HG03175 (cell line): ENCODE results near the gene WDFY4.

Experiments used
- ATAC-seq: cut with Tn5 transposase; IDR thresholded peaks from one replicate; pipeline ENCODE4 v1.9.1; 2021; ENCODE audit warnings: mild to moderate bottlenecking, moderate library complexity; ENCODE audit not compliant: unreplicated experiment

WDFY4 gene

GRCh38 chr10:48740988-48741387 lies 56.3 kb downstream of the WDFY4 start:
- no peak for ATAC-seq

DNA sequence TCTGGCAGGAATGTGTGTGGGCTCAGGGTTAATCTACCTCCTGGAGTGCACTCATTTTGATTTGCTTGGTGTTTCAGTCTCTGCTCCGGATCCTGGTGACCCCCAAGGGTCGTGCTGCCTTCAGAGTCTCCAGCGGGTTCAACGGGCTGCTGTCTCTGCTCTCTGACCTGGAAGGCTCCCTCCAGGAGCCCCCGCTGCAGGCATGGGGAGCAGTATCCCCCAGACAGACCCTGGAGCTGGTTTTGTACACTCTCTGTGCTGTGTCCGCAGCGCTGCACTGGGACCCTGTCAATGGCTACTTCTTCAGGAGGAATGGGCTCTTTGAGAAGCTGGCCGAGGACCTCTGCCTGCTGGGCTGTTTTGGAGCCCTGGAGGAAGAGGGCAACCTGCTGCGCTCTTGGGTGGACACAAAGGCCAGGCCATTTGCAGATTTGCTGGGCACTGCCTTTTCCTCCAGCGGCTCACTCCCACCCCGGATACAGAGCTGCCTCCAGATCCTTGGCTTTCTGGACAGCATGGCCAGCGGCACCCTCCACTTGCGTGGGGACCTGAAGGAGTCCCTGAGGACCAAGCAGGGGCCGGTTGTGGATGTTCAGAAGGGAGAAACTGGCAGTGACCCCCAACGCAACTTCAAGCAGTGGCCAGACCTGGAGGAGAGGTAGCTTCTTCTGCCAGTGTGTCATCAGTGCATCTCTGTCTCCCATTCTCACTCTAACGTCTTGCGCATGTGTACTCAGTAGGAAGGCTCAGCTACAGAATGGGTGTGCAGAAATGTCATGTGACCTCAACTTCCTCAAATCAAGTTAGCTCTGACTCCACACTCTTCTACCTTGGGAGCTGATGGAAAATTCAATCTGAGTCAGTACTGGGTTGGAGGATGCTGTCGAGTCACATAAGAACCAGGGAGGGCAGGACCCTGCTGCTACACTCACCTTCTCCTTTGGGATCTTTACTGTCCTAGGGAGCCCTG lies 58.5 kb downstream of the WDFY4 start:
- ATAC-seq = no peak

DNA sequence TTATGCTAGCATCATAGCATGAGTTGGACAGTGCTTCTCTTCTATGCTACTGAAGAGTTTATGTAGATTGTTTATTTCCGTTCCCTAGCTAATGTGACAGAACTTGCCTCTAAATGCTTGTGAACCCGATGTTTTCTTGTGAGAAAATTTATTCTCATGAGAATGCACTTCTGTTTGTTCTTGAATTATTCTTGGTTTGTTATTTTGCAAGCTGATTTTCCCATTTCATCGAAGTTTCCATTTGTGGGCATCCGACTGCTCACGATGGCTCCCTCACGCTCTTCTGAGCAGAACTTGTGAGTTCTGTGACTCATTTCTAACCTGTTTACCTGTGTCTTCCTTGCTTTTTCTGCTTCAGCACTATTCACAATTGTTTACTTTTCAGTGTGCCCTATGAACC lies 59.9 kb downstream of the WDFY4 start:
- peak; percentile 41 for ATAC-seq

DNA sequence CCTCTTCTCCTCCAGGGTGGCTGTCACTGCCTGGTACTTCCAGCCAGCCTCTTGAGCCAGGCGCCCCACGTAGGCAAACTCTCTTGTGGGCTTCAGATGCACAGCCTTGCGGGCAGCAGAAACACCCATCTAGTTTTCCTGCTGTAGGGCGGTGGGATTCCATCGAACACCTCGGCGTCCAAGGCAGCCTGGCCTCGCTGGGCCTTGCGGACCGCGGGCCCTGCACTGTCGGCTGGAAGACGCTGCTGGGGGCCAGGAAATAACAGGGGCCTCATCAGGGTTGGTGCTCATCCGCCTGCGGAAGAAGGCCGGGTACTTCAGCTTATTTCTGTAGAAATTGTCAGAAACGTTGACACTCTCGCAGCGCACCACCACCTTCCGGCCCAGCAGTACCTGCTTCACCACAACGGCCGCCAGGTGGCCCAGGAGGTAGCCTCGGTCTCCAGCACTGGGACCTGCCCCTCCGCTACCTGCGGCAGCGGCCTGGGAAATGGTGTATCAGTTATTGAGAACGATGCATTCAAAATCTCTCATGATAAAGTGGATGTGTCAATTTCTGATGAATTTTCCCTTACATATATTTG lies 61.1 kb downstream of the WDFY4 start:
- ATAC-seq = no peak

- no peak for ATAC-seq
These were observed 63.9 kb downstream of the WDFY4 start for GRCh38 chr10:48748573-48748972.

- no peak for ATAC-seq
These were observed 64.6 kb downstream of the WDFY4 start for GRCh38 chr10:48749254-48749787.

GRCh38 chr10:48750019-48750418 lies 65.3 kb downstream of the WDFY4 start:
- ATAC-seq = no peak

- no peak for ATAC-seq
These were observed 66.3 kb downstream of the WDFY4 start for GRCh38 chr10:48750991-48751390.

GRCh38 chr10:48751730-48752129 lies 67.1 kb downstream of the WDFY4 start:
- ATAC-seq = no peak

DNA sequence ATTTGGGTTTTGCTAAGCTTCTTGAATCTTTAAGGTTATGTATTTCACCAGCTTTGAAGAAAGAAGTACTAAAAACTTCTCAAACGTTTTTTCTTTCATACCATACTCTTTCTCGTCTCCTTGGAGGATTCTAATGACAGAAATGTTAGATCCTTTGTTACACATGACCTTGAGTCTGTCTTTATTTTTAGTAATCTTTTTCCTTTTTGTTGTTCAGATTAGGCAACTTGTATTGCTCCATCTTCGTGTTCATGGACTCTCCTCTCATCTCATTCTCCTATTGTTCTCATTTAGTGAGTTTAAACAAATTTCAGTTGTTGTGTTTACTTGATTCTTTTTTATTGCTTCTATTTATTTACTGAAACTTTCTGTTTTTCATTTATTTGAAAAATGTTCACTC lies 73.7 kb downstream of the WDFY4 start:
- no peak for ATAC-seq

- peak; percentile 91 for ATAC-seq
These were observed 74.6 kb downstream of the WDFY4 start for GRCh38 chr10:48759113-48759901.

GRCh38 chr10:48760983-48761382 lies 76.3 kb downstream of the WDFY4 start:
- no peak for ATAC-seq

DNA sequence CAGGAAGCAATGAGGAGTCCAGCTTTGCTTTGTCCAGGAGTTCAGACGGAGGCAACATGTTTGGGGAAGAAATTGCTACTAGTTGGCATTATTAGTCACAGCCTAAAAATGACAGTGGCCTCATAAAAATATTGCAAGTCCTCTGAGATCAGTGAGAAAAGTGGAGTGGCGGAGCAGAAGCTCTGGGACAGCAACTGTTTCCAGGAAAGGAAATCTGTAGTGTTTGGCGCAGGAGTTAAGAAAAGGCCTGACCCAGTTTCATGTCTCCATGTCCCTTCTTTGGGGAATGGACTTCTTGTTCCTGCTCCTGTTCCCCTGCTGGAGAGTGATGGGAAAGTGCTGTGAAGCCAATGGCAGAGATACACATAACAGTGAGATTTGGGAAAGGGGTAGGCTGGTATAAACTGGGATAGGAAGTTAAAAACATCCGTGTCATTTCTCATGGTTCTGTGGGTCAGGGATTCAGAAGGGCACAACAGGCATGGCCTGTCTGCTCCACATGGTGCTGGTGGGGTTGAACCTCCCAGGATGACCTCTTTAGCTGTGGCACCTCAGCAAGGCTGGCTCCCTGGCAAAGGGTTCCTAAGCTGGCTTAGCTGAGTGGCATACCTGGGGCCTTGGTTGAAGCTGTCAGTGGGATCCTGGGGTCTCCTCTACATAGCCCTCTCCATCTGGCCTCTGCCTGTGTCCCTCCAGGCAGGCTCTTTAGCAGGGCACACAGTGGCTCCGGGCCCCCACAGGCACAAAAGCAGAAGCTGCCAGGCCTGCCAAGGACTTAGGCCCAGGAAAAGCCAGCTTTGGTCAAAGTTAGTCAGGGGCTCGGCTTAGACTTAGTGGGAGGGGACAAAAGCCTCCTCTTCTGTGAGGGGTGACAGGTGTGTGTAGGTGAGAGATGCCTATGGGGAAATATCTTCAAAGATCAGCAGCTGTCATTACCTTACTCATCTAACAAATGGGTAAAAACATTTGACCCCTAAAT lies 77.7 kb downstream of the WDFY4 start:
- ATAC-seq = no peak

DNA sequence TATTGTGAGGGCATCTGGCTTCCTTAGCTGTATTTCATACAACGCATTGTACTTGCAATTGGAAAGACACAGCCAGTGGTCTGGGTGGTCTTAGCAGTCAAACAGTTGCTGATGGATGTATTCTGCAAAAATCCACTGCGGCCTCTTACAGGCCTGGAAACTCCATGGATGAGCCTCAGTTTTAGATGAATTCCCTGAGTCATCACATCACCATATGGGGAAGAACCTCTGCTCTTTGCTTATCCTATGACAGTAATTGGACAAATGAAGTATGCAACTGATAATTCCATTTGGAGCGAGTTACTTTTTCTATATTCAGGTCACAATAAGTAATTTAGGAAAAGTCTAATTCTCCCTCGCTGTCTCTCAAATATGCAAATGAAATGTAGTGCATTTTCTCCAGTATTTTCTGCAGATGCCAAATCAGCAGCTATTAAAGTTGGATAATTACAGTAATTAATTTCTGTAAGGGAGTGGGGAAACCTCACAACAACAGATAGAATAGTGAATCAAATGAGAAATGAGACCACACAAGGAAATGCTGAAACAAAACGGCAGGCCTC lies 78.8 kb downstream of the WDFY4 start:
- ATAC-seq = no peak

- ATAC-seq = no peak
These were observed 79.8 kb downstream of the WDFY4 start for GRCh38 chr10:48764486-48764885.

GRCh38 chr10:48765039-48765438 lies 80.4 kb downstream of the WDFY4 start:
- peak; percentile 49 for ATAC-seq

GRCh38 chr10:48765527-48765926 lies 80.9 kb downstream of the WDFY4 start:
- no peak for ATAC-seq

DNA sequence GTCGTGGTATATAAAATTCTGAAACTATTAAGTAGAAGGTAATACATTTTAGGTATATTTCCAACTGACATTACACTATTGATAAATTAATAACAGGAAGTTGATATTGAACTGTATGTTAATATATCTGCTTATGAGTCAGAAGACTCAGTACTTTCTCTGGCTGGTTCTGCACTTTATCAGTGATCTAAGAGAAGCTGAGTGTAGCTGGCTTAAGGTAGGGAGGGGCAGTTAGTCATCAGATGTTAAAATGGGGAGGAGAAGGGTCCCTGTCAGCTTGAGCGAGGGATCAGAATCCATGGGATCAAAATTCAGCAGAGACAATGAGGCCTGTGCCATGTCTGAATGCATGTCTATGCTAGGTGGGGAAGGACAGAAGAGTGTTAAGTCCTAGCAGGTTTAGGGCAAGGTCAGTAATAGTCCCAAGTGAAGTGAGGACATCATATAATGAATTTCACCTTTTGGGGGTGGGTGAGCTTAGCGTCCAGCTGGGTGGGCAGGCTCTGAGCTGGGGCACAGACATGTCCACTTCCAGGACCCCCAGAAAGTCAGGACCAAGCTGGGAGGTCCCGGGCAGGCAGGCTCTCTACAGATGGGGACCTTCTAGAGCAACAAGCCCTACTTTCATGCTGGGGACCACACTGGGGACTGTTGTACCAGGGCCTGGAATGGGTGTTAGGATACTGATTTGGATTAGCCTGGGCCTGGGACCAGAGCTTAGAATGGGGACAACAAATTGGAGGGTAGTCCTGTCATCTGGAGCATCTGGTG lies 82.9 kb downstream of the WDFY4 start:
- ATAC-seq = no peak

DNA sequence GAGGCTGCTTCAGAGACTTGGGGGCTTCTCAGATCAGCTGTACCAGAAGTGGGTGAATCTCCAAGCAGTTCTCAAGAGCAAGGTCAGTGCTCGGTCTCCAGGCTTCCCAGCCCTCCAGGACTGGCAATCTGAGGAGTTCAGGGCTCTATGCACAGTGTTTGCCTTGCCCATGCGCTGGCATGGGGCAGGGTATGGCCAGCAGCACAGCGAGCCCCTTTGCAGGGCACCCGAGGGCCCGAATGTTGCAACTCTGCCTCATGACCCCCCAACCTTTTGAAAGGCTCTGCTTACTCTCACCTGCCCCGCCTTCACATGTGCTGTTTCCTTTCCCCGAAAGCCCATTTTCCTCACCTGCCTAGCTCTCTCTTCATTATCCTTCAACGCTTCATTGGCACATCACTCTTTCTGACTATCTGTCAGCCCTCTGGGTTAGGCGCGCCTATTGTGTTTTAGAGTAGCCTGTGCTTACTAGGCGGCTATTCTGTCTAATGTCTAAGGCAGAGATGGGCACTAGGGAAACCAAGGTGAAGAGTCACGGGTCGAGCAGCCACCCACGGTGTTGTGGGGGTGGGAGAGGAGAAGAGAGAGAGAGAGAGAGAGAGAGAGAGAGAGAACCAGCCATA lies 83.6 kb downstream of the WDFY4 start:
- no peak for ATAC-seq
